Measurements from ENCODE around the gene TLE5.

DNA sequence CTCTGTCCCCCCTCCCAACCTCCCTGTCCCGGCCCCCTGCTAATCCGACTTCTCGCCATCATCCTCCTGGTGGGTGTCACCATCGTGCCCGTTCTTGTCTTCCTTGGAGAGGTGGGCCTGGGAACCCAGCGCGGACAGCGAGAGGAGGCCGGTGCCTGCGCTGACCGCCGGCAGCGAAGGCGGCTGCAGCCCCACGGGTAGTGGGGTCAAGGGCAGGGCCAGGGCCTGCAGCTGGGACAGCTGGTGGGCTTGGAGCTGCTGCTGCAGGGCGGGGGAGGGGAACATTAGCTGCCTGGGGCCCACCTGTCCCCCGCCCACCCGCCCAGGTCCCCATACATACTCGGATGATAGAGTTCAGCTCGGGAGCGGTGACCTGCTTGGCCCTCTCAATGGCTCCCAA is 8.5 kb downstream of the TLE5 start:
- TF ChIP-seq ESRRA (IDR thresholded peaks at IDR 0.05; ENCODE audit: borderline replicate concordance, low read length) (no peak), JUN (IDR thresholded peaks at IDR 0.05) (no peak), CEBPB (IDR thresholded peaks at IDR 0.05) (no peak), RFX5 (IDR thresholded peaks at IDR 0.05) (no peak)
